HG02852 (cell line): Measurements from ENCODE around the gene NUDT9.
"Not testable (repeated sequence)": the region's sequence is repeated elsewhere in the genome, so short reads cannot be mapped to it uniquely, and the experiment has no call there.

Experiments used
- ATAC-seq: cut with Tn5 transposase; IDR thresholded peaks from one replicate; pipeline ENCODE4 v1.9.1; 2021; ENCODE audit warnings: mild to moderate bottlenecking, moderate library complexity; ENCODE audit not compliant: unreplicated experiment

The NUDT9 gene

DNA sequence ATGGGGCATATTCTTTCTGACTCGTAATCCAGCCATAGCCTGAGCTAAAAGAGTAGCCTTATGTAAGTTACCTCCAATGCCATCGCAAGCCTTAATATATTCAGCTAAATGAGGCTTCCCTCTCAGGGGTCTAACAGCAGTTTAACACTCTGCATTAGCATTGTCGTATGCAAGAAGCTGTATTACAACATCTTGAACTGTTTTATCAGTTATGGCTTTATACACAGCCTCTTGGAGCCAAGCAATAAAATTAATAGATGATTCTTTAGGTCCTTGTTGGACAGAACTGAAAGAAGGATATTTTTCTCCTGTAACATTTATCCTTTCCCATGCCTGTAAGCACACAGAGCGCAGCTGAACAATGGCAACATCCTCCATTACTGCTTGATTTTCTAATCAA is 15.5 kb upstream of the NUDT9 start:
- ATAC-seq = not testable (repeated sequence)

DNA sequence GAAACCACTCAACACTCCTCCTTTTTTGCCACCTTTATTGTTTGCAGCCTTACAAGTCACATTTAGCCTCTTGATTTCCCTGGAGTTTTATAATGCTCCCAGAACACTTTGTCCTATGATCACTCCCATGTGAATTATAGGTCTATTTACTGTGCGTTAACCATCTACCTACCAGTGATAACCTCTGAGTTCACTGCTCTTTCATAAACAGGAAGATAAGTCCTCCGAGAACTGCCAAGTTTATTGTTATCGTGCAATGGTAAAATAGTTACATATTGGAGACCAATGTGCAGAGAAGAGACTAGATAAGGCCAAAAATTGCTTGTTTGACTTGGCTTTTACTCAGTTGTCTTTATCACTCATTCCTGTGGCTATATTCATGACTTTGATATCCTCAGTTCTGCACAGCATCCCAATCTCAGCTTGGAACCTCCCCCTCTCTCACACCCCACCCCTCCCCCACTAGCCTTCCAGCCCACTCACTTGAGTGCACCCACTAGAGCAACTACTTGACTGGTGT is 12.9 kb upstream of the NUDT9 start:
- no peak for ATAC-seq

DNA sequence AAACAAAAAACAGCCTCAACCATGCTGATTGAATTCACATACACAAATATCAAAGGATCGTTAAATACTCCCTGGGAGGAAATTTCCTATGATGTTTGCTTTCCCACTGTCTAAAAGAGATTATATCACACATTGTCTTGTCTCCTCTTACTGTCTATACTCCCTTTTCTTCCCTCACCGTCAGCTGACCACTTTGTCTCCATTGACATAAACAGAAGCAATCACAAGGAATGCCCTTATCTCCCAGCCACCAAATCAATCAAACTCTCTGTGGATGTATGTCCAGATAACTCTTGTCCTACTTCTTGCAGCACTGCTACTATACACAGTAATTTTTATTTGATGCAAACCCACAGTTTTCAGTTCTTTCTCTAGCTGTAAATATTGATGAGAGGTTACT is 12.2 kb upstream of the NUDT9 start:
- ATAC-seq = no peak

DNA sequence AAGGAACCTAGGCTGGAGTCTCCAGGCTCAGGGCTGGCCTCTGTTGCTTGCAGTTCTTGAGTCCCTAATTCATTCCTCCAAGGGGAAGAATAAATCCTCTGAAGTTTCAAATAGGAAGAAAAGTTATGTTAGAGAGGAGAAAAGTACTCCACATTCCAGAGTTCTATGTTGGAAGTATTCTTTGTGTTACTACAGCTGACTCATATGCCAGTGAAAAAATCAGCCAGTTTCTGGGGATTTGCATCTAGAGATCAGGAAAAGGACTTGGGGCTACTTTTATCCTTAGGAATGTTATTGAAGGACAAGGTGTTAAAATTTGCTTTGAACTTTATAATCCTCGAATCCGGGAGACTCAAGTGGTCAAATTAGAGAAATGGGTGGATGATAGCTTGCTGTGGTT is 11.7 kb upstream of the NUDT9 start:
- ATAC-seq = no peak

DNA sequence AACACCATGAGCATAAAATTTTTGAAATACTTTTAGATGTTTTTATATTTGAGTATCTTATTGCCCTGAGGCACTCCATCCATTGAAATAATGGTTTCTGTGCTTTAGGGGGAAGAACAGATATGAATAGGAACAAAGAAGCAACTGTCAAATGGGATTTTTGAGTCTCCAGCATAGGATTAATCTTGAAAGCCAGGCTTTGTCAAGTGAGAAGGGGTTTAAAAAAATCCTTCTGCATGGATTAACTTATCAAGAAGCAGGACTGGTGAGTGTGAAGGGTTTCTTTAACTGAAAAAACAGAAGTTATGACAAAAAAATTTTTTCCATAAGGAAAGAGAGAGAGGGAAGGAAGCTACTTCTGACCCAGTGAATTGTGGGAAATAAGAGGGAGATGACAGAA is 7.6 kb upstream of the NUDT9 start:
- no peak for ATAC-seq

DNA sequence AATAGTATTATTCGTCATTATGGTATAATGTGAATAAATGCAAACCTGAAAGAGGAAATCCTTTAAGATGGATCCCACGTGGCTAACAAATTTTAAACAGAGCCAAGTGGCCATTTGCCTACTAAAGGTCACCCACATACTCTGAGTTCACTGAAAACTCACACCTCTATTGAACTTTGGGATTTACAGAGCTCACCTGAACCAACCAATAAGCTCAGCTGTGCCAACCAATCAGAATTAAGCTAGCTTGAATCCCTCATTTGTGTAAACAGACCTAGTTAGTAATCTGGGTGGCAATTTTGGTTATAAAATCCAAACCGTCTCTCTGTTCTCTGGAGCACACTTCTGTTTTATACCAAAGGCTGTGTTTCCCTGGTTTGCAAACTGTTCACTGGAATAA is 5.4 kb upstream of the NUDT9 start:
- no peak for ATAC-seq

DNA sequence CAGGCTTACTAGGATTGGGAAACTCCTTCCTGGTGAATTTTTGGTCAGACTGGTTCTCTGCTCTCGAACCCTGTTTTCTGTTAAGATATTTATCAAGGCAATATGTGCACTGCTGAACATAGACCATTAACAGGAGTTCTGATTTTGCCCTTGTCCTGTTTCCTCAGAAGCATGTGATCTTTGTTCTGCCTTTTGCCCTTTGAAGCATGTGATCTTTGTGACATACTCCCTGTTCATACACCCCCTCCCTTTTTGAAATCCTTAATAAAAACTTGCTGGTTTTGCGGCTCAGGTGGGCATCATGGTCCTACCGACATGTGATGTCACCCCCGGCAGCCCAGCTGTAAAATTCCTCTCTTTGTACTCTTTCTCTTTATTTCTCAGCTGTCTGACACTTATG is 4.0 kb upstream of the NUDT9 start:
- not testable (repeated sequence) for ATAC-seq

DNA sequence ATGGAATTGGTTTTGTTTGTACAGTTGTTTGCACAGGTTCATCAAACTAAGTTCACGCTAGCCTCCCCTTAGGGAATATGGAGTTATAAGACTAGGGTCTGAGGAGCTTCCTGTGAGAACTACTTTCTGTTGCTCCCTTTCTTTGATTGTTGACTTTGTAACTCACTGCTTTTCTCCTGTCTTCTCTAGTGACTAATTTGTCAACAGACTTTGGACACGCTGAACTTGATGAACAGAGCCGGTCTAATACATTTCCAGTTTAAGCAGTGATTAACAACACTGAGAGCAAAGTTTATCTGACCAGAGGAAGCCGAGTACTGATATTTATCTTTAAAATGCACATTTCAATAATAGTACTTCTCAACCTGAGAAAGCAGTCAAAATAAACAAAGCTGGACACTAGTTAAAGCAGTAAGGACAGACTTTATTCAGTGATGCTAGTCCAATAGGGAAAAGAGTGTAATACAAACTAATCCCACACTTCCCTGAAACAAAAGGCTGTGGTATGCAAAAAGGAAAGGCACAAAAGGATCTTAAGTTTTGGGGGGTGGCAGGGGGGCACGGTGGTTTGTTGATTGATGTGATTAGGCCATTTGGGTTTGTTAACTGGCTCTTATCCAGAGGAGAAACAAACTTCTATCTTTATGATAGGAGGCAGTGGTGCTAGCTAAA is 2.7 kb upstream of the NUDT9 start:
- ATAC-seq = no peak

DNA sequence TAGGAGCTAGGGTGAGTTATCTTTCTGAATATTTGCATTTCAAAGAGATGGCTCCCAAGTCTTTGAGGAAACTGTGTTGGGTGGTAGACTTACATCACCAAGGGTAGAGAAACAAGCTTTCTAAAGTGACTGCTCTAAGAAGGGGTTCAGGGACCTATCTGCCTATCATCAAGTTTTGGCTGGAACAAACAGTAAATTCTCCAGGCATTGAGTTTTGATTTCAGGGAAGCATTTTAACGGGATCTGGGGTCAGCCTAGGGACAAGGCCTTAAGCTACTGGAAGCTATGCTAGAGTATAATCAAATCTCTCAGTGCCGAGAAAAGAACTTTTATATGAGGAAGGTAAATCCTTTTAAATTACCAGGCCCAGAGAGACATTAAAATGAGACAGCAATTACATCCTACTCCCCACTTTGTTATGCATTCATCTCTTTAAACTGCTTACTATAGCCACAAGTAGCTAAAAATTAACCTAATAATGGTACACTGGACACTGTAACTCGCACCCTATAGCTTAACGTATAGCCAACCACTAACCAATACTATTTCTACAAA is 2.0 kb upstream of the NUDT9 start:
- no peak for ATAC-seq

DNA sequence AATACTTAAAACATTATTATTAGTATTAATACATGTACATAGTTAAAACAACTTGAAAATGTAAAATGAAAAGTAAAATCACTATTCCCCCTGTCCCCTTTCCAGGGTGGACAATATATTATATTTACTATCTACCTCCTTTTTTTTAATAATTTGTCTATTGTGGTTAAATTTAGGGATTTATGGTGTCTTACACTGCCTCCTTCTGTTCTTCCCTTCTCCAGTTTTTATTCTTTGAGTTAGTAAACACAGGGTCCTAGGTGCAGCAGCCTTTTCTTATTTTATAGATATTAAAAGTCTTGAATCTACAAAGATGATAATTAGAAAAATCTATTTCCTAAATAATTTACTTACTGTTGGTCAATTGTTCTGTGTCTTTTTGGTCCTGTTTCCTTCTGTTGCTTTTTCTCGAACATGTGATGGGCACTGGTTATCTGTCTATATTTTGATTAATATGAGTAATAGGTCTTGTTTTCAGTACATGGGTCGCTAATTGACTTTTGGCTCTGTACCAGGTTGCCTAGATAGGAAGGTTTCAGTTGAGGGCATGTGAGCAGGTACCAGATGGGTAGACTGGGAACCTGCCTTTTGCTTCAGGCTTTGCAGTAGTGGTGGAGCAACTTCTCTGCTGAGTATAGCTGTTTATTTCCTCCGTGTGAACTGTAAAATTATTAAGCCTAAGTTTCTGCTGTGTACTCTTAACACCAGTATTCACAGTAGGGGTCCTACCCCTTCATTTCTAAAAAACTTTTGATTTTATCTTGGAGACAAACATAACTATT is 1.1 kb downstream of the NUDT9 start:
- ATAC-seq = no peak

DNA sequence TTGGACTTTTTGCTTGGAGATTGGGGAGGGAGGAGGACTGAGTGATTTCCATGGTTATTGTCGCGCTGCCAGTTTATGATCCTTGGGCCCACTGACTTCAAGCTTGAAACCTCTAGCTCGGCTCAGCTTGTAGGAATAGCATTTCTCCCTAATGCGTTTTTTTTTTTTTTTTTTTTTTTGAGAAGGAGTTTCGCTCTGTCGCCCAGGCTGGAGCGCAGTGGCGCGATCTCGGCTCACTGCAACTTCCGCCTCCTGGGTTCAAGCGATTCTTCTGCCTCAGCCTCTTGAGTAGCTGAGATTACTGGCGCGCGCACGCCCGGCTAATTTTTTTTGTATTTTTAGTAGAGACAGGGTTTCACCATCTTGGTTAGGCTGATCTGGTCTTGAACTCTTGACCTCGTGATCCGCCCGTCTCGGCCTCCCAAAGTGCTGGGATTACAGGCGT is 1.7 kb downstream of the NUDT9 start:
- not testable (repeated sequence) for ATAC-seq

DNA sequence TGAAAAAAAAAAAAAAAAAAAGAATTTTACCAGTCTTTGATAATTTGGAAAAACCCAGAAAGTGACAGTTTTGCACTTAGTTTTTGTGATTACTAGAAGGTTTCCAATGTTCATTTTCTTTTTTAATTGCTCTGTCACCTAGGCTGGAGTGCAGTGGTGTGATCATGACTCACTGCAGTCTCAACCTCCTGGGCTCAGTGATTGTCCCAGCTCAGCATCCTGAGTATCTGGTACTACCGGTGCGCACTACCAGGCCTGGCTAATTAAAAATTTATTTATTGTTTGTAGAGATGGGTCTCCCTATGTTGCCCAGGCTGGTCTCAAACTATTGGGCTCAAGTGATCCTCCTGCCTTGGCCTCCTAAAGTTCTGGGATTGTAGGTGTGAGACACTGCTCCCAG is 3.3 kb downstream of the NUDT9 start:
- no peak for ATAC-seq

DNA sequence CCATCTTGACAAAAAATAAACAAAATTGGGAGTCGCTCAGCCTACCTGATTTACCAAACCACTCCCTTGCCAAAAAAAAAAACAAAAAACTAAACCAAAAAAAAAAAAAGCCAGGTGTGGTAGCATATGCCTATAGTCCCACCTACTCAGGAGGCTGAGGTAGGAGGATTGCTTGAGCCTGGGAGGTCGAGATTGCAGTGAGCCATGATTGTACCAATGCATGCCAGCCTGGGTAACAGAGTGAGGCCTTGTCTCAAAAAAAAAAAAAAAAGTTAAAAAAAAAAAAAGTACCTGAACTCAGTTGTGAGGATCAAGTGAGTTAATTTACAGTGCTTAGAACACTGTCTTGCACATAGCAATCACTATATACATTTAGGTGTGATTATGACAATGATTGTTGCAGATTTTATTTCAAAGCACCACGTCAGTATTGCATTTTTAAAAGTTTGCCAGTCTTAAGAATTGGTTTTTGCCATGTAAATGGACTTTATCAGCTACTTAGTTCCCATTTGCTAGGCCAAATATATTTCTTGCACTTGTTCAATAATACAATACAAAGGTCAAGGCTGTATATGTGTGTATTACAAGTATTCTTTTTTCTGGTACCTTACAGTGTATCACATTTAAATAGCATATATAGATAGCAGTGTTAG is 4.6 kb downstream of the NUDT9 start:
- ATAC-seq = no peak

DNA sequence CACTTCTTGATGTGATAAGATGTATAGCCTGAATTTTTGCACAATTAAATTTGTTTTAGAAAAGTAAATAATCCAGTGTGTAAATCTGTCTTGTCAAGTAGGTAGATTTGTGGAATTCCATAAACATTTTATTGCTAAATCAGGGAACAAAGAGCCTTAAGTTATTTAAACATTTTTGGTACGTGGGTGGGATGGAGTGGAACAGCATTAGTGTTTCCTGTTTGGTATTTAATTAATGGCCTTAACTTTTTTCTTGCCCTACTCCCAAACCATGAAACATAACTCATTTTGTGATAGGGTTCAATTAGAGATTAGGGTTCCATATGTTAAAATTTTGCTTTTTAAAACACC is 5.1 kb downstream of the NUDT9 start:
- no peak for ATAC-seq

DNA sequence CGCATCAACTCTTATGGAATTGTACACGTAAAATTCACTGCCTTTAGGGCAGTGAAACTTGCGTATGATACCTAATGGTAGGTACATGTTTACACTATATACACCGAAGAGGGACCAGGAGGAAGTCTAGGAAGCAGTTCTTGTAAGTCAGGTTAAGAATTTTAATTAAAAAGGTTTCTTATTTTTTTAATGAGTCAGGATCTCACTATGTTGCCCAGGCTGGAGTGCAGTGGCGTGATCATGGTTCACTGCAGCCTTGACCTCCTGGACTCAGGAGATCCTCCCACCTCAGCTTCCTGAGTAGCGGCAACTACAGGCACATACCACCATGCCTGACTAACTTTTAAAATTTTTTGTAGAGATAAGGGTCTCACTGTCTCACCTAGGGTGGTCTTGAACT is 6.6 kb downstream of the NUDT9 start:
- no peak for ATAC-seq

DNA sequence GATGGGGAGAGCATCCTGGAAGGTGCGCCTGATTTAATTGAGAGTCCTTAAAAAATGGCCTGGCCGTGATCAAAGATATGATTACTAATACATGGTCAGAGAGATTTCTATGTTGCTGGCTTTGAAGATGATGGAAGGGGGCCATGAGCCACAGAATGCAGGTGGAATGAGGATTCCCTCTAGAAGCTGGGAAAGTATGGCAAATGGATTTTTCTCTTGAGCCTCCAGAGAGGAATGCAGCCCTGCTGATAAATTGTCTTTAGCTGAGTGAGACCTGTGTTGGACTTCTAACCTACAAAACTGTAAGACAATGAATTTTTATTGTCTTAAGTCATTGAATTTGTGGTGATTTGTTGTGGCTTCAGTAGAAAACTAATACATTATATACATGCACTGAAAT is 7.7 kb downstream of the NUDT9 start:
- no peak for ATAC-seq

DNA sequence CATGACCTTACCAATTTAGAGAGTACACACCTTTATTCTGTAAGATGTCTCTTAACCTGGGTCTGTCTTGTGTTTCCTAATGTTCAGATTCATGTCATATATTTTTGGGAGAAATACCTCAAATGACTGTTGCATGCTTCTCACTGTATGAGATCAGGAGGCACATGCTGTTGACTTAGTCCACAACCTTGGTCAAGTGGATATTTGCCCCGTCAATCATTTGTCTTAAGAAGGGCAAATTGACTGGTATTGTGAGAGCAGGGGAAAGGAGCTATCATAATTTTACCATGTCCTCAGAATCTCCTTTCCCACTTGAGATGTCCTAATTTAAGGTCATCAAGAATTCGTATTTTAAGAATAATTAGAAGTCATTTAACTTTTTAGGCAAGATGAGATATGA is 11.0 kb downstream of the NUDT9 start:
- ATAC-seq = no peak

DNA sequence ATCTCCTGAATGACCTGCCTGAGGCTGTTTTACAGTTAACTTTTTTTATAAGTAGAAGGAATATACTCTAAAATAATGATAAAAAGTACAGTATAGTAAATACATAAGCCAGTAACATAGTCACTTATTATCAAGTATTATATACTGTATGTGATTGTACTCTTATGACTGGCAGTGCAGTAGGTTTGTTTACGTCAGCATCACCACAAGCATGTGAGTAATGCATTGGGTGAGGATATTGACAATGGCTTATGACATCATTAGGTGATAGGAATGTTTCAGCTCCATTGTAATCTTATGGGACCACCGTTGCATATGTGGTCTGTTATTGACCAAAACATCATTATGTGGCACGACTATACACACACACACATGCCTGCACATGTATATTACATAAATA is 20.5 kb downstream of the NUDT9 start:
- ATAC-seq = no peak

DNA sequence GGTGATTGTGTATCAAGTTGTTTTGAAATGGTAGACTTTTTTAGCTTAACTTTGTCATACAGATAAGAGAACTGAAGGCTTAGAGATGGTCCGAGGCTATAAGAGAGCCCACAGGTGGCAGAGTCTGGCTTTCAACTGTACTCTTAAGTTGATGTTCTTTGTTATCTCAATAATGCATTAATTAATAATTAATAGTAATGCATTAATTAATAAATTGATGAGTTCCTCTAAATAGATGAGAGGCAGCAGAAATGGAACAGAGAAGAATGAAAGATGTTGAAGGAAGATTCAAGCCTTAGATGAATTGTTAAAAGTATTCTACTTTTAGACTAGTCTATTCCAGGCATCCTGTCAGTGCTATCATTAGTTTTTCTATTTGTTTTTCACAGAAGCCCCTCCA is 22.4 kb downstream of the NUDT9 start:
- no peak for ATAC-seq

DNA sequence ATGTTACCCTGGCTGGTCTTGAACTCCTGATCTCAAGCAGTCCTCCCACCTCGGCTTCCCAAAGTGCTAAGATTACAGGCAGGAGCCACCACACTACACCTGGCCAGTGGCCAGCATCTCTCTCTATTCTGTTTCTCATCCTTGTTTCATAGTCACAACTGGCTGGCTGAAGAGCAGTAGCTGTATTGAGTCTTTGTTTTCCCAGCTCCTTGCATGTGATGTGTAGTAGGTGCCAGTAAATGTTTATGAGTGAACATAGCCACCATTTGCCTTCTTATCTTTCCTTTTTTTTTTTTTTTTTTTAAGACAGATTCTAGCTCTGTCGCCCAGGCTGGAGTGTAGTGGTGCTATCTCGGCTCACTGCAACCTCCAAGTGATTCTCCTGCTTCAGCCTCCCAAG is 23.6 kb downstream of the NUDT9 start:
- ATAC-seq = no peak

DNA sequence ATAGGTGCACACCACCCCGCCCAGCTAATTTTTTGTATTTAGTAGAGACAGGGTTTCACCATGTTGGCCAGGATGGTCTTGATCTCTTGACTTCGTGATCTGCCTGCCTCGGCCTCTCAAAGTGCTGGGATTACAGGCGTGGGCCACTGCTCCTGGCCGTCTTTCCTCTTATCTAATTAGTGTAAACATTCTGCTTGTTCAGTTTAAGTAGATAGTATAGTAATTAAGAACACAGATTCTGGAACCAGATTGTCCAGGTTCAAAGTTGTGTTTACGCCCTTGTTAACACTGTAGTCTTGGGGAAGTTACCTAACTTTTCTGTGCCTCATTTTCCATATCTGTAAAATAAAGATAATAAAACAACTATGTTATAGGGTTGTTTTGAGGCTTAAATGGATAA is 24.0 kb downstream of the NUDT9 start:
- ATAC-seq = not testable (repeated sequence)

DNA sequence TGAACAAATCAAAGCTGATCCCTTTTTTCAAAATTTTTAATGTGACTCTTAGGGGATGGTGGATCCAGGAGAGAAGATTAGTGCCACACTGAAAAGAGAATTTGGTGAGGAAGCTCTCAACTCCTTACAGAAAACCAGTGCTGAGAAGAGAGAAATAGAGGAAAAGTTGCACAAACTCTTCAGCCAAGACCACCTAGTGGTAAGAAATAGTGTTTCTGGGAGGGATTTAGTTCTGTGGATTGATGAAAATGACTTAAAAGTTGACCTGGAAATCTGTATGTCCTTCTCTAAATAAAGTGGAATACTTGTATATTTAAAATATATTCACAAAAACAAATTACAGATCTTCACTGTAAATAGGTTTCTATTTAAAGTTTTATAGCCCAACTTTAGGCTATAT is 29.2 kb downstream of the NUDT9 start:
- ATAC-seq = no peak
